Parathyroid adenoma (tissue), 2 donors: ENCODE results near the gene IL1RAPL2.
"Not testable (repeated sequence)": the region's sequence is repeated elsewhere in the genome, so short reads cannot be mapped to it uniquely, and the experiment has no call there.

ENCODE experiments used
- H2AFZ ChIP-seq: fragments of 300-600 bp; sonication (generic); one replicate; pipeline ENCODE4 v1.7.0; 2017; ENCODE audit warnings: antibody characterized with exemption, mild to moderate bottlenecking
- H3K27ac ChIP-seq: fragments of 300-600 bp; sonication (generic); one replicate; pipeline ENCODE4 v1.7.0; 2017
- H3K27me3 ChIP-seq: fragments of 300-600 bp; sonication (generic); one replicate; pipeline ENCODE4 v1.7.0; 2017; ENCODE audit warnings: low read length; ENCODE audit not compliant: control insufficient read depth, insufficient read depth
- H3K36me3 ChIP-seq: fragments of 300-600 bp; sonication (generic); one replicate; pipeline ENCODE4 v1.7.0; 2017; ENCODE audit warnings: low read length; ENCODE audit not compliant: control insufficient read depth, insufficient read depth
- H3K4me1 ChIP-seq: fragments of 300-600 bp; sonication (generic); one replicate; pipeline ENCODE4 v1.7.0; 2017; ENCODE audit warnings: control low read depth
- H3K4me2 ChIP-seq: fragments of 300-600 bp; sonication (generic); one replicate; pipeline ENCODE4 v1.7.0; 2017; ENCODE audit warnings: low read length
- H3K4me3 ChIP-seq: fragments of 300-600 bp; sonication (generic); one replicate; pipeline ENCODE4 v1.7.0; 2017; ENCODE audit warnings: low read depth, low read length
- H3K79me2 ChIP-seq: fragments of 300-600 bp; sonication (generic); one replicate; pipeline ENCODE4 v1.7.0; 2017; ENCODE audit warnings: control low read depth
- H3K9ac ChIP-seq: fragments of 300-600 bp; sonication (generic); one replicate; pipeline ENCODE4 v1.7.0; 2017; ENCODE audit warnings: mild to moderate bottlenecking
- H3K9me3 ChIP-seq: fragments of 300-600 bp; sonication (generic); one replicate; pipeline ENCODE4 v1.7.0; 2017; ENCODE audit warnings: low read length; ENCODE audit not compliant: control insufficient read depth
- CTCF ChIP-seq: fragments of 300-600 bp; sonication (generic); IDR thresholded peaks from one replicate; pipeline ENCODE4 v1.7.0; 2017; ENCODE audit warnings: antibody characterized with exemption, mild to moderate bottlenecking
- donor health status: primary hyperparathyroidism.

The IL1RAPL2 gene

GRCh38 chrX:104565791-104566680 lies at the start of gene IL1RAPL2:
IL1RAPL2 (plus strand) TSS chrX:104566199.
- Histone ChIP-seq H3K9me3 (no peaks in the 10 kb centered on the region), H3K4me2 (peak within 1 kb of the TSS; percentile 47), H3K4me3 (peak within 1 kb of the TSS; percentile 22), H3K4me1 (no peaks in the 10 kb centered on the region), H3K27me3 (no peaks in the 10 kb centered on the region), H3K27ac (no peak within 1 kb of the TSS), H3K36me3 (no peaks in the 10 kb centered on the region), H3K79me2 (no peaks in the 10 kb centered on the region), H2AFZ (no peak within 1 kb of the TSS), H3K9ac (no peak within 1 kb of the TSS)
- no peak for TF ChIP-seq CTCF

GRCh38 chrX:104522386-104522785 lies 43.6 kb upstream of the IL1RAPL2 start:
- no peaks in the 10 kb centered on the region for H3K9me3 ChIP-seq
- H3K4me3 ChIP-seq: no peak overlapping the region
- no peaks in the 10 kb centered on the region for H3K27me3 ChIP-seq
- no peak for TF ChIP-seq CTCF
- no peaks in the 10 kb centered on the region for H3K36me3 ChIP-seq
- H2AFZ ChIP-seq: no peak overlapping the region
- no peak overlapping the region for H3K27ac ChIP-seq
- H3K4me2 ChIP-seq: no peak overlapping the region
- H3K79me2 ChIP-seq: no peaks in the 10 kb centered on the region
- H3K4me1 ChIP-seq: no peaks in the 10 kb centered on the region
- H3K9ac ChIP-seq: no peak overlapping the region

- no peak overlapping the region for H3K4me2 ChIP-seq
- no peaks in the 10 kb centered on the region for H3K4me1 ChIP-seq
- H3K9ac ChIP-seq: no peak overlapping the region
- no peaks in the 10 kb centered on the region for H3K27me3 ChIP-seq
- no peak overlapping the region for H2AFZ ChIP-seq
- no peaks in the 10 kb centered on the region for H3K36me3 ChIP-seq
- H3K27ac ChIP-seq: no peak overlapping the region
- no peaks in the 10 kb centered on the region for H3K79me2 ChIP-seq
- H3K4me3 ChIP-seq: no peak overlapping the region
- TF ChIP-seq CTCF: no peak
- H3K9me3 ChIP-seq: no peaks in the 10 kb centered on the region
Measured at GRCh38 chrX:104523858-104524257, 42.1 kb upstream of the IL1RAPL2 start.

GRCh38 chrX:104539081-104539480 lies 26.9 kb upstream of the IL1RAPL2 start:
- Histone ChIP-seq H2AFZ (no peak overlapping the region), H3K9ac (no peak overlapping the region), H3K36me3 (no peaks in the 10 kb centered on the region), H3K79me2 (no peaks in the 10 kb centered on the region), H3K27ac (no peak overlapping the region), H3K4me2 (no peak overlapping the region), H3K27me3 (no peaks in the 10 kb centered on the region), H3K9me3 (no peaks in the 10 kb centered on the region), H3K4me1 (no peaks in the 10 kb centered on the region), H3K4me3 (no peak overlapping the region)
- TF ChIP-seq CTCF: no peak

GRCh38 chrX:104542447-104542846 lies 23.6 kb upstream of the IL1RAPL2 start:
- not testable (repeated sequence) for H3K4me2 ChIP-seq, H3K79me2 ChIP-seq, H3K27ac ChIP-seq, H3K36me3 ChIP-seq, H3K9ac ChIP-seq, H2AFZ ChIP-seq, H3K27me3 ChIP-seq, H3K9me3 ChIP-seq, H3K4me1 ChIP-seq, H3K4me3 ChIP-seq
